Measurements from ENCODE around the gene ACP3.

DNA sequence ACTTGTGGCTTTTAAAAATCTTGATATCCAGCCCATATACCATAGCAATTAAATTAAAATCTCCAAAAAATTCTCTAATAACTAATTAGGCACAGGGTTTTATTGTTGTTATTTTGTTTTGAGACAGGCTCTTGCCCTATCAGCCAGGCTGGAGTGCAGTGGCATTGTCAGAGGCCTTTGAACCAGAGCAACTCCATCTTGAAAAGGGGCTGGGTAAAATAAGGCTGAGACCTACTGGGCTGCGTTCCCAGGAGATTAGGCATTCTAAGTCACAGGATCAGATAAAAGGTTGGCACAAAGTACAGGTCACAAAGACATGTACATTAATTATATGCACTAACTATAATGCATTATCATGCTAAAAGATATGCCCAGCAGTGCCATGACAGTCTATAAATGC is 31.2 kb upstream of the ACP3 start:
- TF ChIP-seq ZNF274 (IDR thresholded peaks at IDR 0.05; ENCODE audit: low read depth, low read length) = no peak
- no peak for TF ChIP-seq YY1 (IDR thresholded peaks at IDR 0.05; ENCODE audit: insufficient read depth, insufficient read length)
